ENCODE data around the gene TOMM22.

TOMM22 gene

DNA sequence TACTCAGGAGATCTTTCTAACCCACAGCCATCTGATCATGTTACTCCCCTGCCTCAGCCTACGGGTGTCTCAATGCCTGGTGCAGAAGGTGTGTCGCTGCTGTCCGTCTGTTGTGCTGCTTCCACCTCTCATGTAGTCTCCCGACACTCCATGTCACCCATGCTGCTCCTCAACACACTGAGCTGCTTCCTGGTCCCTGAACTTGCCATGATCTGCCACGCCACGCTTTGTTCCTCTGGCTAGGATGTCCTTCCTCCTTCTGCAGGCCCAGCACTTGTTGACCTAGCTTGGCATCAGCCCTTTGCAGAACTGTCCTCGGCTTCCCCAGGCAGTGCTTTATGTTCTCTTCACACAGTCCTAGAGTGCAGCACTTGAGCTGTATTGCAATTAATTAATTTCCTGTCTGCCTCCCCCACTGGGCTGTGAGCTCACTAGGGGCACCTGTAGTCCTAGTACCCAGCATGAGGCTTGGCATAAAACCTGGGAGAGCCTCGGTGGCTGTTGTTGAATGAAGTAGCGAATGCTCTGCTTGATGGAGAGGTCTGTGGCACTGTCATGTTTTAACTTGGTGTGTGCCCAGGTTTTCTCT lies 33.5 kb downstream of the TOMM22 start:
- no peak for DNase-seq (ENCODE audit: low spot score)

- DNase-seq (ENCODE audit: low spot score), result no peak
These were observed 34.1 kb downstream of the TOMM22 start for GRCh38 chr22:38715852-38716251.

DNA sequence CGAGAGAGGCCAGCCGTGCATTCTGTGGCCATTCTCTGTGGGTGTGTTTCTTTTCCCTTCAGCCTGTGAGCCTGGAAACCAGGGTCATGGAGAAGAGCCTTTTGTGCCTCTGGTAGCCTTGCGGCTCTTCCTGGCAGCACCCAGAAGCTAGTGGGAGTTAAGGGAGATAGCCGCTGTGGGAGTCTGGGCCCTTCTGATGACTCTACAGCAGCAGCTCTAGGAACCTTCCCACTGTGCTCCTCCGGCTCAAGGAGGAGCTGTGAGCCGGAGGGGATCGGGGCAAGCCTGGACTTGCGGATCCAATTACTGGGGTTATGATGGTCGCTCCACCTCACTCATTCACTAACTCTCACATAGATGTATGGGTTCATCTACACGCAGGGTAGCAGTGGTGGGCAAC lies 34.5 kb downstream of the TOMM22 start:
- no peak for DNase-seq (ENCODE audit: low spot score)

DNA sequence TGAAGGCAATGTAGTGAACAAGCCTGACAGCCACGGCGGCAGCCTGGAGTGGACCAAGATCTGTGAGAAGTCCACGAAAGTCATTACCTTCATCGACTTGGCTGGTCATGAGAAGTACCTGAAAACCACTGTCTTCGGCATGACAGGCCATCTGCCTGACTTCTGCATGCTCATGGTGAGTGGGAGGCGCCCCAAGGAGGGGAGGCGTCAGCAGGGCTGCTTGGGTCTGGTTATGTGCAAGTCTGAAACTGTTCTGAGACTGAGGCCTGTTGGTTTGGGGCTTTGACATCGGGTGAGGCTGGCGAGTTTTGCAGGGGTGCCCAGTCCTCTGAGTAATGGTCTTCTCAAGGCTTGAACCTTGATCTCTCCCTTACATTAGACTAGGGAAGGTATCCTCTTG lies 35.1 kb downstream of the TOMM22 start:
- DNase-seq (ENCODE audit: low spot score), result peak; percentile 55

GRCh38 chr22:38717244-38717643 lies 35.5 kb downstream of the TOMM22 start:
- DNase-seq (ENCODE audit: low spot score), result no peak

DNA sequence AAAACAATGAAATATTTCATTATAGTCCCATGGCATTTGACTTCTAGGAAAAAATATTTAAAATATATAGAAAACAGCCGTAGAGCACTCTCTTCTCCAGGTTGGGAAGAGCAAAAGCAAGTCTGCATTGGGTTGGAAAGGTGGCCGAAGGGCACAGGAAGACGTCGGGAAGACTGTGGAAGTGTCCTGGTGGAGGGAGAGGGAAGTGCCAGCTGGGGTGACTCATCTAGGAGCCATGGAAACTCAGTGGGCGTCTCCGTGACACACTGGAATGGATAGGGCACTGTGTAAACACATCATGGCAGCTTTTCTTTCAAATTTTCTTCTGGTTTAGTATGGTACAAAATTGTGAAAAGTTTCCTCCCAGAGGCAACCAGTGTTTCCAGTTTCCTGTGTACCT lies 36.7 kb downstream of the TOMM22 start:
- DNase-seq (ENCODE audit: low spot score), result peak; percentile 52

- DNase-seq (ENCODE audit: low spot score), result no peak
These were observed 37.4 kb downstream of the TOMM22 start for GRCh38 chr22:38719196-38719595.

- DNase-seq (ENCODE audit: low spot score), result no peak
These were observed 38.6 kb downstream of the TOMM22 start for GRCh38 chr22:38720350-38720749.

GRCh38 chr22:38721551-38721950 lies 39.8 kb downstream of the TOMM22 start:
- no peak for DNase-seq (ENCODE audit: low spot score)

DNA sequence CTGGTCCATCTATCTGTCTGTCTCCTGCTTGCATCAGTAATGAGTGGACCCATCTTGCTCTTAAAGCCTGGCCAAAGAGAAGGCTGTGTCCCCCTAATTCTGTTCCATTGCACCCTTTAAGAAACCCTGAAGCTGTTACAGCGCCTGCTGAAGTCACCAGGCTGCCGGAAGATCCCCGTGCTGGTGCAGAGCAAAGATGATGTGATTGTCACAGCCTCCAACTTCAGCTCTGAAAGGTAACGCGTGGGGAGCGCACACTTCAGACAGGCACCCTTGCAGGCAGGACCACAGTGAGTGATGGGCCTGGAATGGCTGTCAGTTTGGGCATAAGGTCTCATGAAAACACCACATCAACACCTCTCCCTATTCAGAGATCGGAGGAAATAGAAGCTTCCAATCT lies 42.4 kb downstream of the TOMM22 start:
- DNase-seq (ENCODE audit: low spot score), result no peak

- DNase-seq (ENCODE audit: low spot score), result peak; percentile 63
These were observed 43.3 kb downstream of the TOMM22 start for GRCh38 chr22:38724926-38725571.

GRCh38 chr22:38725900-38726655 lies 44.3 kb downstream of the TOMM22 start:
- DNase-seq (ENCODE audit: low spot score), result no peak

DNA sequence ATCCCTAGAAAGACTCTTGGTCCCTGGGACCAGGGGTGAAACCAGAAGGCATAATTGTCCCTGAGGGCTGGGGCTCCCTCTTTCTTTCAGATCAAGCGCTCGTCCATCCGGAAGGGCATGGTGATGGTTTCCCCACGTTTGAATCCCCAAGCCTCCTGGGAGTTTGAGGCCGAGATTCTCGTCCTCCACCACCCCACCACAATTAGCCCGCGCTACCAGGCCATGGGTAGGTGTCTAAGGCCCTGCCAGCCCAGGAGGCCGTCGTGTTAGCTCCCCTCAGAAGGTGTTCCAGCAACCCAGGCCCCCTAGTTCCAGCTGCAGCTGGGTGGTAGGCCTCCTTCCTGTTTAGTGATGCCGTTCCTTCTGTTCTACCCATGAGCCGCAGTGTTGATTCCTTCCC lies 45.4 kb downstream of the TOMM22 start:
- no peak for DNase-seq (ENCODE audit: low spot score)

- DNase-seq (ENCODE audit: low spot score), result no peak
These were observed 46.0 kb downstream of the TOMM22 start for GRCh38 chr22:38727530-38728451.

GRCh38 chr22:38728871-38729796 lies 47.4 kb downstream of the TOMM22 start:
- DNase-seq (ENCODE audit: low spot score), result no peak

GRCh38 chr22:38729946-38730345 lies 48.2 kb downstream of the TOMM22 start:
- no peak for DNase-seq (ENCODE audit: low spot score)

- no peak for DNase-seq (ENCODE audit: low spot score)
These were observed 48.7 kb downstream of the TOMM22 start for GRCh38 chr22:38730411-38730871.

DNA sequence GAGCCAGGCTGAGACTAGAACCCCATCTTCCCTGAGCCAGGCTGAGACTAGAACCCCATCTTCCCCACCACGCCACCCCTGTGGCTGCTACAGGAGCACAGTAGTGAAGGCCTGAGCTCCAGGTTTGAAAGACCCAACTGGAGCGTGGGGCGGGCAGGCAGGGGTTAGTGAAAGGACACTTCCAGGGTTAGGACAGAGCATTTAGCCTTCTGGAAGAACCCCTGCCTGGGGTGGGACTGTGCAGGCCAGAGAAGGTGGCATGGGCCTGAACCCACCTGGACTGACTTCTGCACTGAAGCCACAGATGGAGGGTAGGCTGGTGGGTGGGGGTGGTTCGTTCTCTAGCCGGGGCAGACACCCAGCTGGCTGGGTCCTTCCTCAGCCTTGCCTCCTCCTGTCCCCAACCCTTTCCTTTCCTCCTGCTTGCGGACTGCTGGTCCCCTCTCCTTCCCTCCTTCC lies 50.0 kb downstream of the TOMM22 start:
- no peak for DNase-seq (ENCODE audit: low spot score)

DNA sequence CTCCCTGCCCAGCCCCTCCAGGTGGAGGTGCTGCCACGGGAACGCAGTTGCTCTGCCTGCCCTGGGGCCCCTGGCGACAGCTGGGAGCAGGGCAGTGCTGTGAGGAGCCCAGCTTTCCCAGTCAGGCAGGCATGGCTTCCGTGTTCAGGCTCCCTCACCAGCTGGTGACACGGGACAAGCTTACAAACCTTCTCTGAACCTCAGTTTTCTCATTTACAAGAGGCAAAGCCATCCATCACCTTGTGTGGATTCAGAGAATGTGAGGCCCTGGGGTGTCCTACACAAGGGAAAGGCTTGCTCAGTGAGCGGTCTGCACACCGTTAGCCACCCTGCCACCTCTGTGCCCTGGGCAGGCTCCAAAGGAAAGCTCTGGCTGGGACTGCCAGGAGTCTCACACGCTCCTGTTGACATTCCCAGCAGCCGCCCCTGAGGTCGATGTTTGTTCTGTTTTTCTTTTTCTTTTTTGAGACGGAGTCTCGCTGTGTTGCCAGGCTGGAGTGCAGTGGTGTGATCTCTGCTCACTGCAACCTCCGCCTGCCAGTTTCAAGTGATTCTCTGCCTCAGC lies 50.6 kb downstream of the TOMM22 start:
- no peak for DNase-seq (ENCODE audit: low spot score)

- DNase-seq (ENCODE audit: low spot score), result peak; percentile 74
These were observed 51.6 kb downstream of the TOMM22 start for GRCh38 chr22:38733329-38733723.

Measured in hematopoietic multipotent progenitor cell treated with erythropoietin and hydrocortisone succinate and interleukin-3 and kit ligand, for 17 days (in vitro differentiated cells).